CD1c-positive myeloid dendritic cell (primary cell): Measurements from ENCODE around the gene FIZ1.

ENCODE experiments used
- DNase-seq: peaks from one replicate; pipeline ENCODE4 v3.0.0-alpha.2; 2016; ENCODE audit errors: extremely low spot score

The FIZ1 gene

DNA sequence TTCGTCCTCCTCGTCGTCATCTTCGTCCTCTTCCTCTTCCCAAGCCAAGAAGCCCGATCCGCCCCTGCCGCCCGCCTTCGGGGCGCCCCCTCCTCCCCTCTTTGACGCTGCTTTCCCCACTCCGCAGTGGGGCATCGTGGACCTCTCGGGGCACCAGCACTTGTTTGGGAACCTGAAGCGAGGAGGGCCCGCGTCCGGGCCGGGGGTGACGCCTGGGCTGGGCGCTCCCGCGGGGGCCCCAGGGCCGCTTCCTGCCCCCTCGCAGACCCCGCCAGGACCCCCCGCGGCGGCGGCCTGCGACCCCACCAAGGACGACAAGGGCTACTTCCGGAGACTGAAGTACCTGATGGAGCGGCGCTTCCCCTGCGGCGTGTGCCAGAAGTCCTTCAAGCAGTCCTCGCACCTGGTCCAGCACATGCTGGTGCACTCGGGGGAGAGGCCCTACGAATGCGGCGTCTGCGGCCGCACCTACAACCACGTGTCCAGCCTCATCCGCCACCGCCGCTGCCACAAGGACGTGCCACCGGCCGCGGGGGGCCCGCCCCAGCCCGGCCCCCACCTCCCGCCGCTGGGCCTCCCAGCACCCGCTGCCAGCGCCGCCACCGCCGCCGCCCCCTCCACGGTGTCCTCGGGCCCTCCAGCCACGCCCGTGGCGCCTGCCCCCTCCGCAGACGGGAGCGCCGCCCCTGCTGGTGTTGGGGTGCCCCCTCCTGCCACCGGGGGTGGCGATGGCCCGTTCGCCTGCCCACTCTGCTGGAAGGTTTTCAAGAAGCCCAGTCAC, 14.8 kb upstream of the FIZ1 start:
- DNase-seq = no peak

DNA sequence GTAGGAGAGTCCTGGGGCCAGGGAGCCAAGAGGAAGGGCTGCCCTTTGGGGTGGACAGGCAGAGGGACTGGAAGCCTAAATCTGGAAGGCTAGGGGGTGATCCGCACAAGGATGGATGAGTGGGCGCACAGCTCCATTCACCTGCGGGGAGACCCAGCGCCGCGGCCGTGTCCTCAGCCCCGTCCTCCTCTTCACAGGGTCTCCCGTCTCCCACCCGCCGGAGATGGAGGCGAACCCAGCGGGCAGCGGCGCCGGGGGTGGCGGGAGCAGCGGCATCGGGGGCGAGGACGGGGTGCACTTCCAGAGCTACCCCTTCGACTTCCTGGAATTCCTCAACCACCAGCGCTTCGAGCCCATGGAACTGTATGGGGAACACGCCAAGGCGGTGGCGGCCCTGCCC, 14.1 kb upstream of the FIZ1 start:
- DNase-seq = no peak

DNA sequence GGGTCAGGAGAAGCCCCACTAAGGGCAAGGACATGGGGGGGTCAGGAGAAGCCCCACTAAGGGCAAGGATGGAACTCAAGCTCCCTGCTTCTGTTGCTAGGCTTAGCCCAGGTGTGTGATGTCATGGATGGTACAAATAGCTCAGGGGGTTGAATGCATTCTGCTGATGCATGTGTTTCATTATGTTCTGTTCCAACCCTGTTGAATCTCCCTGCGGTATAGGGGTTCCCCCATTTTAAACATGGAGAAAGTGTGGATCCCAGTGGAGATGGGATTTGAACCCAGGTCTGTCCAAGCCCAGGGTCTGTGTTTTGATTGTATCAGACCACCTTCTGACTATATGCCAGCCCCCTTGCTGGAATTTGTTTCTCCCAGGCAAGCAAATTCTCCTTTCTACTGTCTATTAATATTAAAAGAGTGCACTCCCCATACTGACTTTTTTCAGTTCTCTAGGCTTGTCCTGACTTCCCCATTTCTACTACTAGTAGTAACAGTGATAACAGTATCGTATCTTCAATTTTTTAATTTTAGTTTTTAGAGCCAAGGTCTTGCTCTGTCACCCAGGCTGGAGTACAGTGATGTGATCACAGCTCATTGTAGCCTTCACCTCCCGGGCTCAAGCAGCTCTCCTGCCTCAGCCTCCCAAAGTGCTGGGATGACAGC, 12.8 kb upstream of the FIZ1 start:
- peak; percentile 42 for DNase-seq

DNA sequence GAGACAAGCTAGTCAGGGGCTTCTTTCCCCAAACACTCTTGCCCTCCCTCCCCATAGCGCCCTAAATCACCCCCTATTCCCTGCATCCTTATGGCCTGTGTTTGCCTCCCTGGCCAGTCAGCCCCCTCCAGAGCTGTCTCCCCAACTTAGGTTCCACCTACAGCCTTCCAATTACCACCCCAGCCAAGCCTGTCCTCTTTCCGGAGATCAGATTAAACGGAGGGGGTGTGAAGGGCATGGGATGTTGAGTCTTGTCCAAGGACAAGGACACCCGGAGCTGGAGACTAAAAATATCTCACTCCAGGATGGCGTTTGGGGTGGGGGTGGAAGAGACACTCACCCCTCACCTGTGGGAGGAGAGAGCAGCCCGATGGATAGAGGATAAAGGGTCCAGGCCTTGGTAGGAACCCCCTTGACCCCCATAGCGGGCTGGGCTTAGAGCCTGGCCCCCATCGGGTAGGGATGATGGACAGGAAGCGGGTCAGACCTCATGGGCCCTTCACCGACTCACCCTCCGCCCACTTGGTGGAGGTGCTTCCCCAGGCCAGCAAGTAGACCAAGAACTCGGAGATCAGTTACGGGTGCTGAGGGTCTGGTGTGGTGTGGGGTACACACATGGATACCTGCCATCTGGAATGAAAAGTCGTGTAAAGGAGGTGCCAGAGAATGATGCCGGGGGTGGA, 12.1 kb upstream of the FIZ1 start:
- DNase-seq = no peak

DNA sequence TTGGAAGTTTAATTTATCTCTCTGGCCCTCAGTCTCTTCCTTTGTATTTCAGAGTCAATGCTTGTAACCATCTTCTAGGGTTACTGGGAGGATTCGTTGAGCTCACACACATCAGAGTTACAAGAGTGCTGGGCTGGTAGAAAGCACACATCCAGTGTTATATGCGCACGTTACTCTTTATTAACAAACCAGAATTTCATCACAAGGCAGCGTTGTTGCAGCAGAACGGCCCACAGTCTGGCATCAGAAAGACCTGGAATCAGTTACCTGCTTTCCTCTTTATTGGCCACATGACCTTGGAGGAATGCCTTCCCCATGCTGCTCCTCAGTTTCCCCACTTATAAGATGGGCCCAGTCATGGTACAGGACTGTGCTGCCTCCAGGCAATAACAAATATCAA, 10.0 kb upstream of the FIZ1 start:
- no peak for DNase-seq

DNA sequence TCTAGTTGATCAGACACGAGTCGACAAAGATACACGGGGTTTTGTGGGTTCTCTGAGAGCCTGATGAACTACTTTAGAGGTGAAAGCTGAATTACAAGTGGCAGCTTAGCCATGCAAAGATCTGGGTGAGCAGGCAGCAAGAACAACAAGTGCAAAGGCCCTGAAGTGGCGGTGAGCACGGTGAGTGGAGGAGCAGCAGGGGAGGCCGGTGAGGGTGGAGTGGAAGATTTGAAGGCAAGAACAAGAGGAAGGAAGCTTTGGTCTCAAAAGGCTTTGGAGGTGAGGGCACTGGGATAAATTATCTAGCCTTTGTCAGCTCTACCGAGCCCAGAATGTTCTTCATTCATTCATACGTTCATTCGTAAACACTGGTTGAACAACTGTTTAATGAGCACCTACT, 7.5 kb upstream of the FIZ1 start:
- no peak for DNase-seq

DNA sequence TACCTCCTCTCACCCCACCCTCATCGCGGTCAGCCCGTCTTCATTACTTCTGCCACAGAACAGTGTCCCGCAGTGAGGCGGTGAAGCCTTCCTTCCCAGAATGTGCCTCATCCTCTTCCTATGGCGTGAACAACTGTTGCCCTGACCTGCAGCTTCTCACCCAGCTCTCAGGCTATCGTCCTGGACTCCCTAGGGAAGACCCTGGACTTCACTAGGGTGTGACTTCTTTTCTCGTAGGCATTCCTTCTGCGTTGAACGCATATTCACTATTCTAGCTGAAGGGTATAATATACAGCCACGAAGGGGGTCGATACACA, 7.1 kb upstream of the FIZ1 start:
- no peak for DNase-seq

DNA sequence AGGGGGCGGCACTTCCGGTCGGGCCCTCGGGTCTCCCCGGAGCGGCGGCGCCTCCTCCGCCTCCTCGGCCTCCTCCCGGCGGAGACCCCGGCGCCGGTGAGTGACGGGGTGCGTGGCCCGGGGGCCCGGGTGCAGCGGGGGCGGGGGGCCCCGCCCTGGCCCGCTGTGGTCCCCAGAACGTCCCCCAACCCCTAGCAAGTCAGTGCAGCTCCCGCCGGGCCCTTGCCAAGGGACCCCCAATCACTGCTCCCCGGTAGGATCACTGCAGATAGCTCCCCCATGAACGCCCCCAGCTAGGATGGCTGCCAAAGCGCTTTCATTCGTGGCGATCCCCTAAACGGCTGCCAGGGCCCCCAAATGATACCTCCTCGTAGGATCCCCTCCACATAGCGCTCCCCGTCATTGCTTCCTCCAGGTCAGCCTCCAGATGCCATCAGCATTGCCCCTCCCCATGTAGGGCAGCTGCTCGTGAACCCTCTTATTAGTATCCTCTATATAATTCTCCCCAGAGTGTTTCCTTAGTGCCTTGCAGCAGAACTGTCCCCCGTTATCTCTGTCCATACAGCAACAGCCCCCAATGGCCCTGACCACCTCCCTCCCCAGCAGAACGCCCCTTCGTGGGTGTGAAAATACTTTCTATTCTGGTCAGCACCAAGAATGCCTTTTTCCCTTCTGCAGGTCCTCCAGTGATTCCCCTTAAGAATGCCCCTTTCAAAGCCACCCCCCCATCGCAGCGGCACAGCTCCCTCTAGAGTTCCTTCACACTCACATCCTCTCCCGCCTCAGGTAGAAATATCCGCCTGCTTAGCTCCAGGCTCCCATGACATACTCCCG, 6.5 kb upstream of the FIZ1 start, which contains the start of gene ZNF865:
TSS of gene ZNF865 (plus strand) at position 11 of the 834 bp plus-strand sequence. CDS start 7,972 bp downstream, outside the sequence.
- peak; percentile 64 for DNase-seq

DNA sequence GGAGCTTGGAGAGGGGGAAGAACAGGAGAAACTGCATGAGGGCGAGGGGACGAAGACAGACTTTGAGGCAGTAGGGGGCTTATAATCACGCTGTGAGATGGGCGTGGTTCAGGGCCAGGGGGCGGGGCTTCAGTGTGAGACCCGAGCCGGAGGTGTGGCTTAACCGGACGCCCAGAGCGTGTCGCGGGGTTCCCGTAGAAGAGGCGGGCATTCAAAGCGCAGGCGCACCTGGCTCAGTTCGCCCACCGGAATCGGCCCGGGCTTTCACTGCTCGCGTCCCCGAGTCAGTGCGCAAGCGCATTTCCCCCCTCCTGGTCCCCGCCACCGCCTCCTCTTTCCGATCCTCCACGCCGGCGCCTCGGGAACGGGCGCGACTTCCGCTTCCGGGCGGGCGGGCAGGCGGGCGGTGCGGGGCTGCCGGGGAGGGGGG, 5.9 kb upstream of the FIZ1 start:
- DNase-seq = peak; percentile 99

DNA sequence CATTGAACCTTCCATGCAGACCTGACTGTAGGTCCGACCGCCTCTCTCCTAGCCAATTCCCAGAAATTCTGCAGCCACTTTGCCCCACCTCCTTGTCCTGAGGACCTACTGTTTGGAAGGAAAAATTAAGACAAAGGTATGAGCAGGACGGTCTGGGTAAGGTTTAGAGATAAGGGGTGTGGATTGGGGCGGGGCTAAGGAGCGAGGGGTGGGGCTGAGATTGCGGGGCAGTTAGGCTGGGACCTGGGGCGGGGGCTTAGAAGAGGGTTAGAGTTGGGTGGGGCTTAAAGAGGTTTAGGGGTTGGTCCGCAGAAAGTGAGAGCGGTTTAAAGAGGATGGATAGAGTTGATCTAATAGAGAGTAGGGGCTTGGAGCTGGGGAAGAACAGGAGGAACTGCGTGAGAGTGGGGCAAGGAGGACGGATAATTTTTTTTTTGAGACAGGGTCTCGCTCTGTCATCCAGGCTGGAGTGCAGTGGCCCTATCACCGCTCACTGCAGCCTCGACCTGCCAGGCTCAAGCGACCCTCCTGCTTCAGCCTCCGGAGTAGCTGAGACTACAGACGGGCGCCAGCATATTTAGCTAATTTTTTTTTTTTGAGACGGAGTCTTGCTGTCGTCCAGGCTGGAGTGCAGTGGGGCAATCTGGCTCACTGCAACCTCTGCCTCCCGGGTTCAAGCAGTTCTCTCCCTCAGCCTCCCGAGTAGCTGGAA, 4.4 kb upstream of the FIZ1 start:
- DNase-seq = no peak

DNA sequence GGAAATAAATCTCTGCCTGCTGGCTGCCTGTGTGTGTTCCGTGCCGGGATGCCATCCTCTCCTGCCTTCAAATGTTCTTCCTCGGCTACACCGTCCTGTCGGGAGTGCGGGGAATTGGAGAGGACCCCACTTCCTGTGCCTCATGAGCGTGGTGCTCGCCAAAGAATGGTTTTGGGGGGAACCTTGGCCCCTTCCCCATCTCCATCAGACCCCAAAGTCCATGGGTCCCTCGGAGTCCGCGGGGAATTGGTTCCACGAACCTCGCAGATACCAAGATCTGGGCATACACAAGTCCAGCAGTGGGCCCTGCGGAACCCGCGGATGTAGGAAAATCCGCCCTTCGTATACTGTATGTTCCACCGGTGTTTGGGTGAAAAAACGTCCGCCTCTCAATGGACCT, 3.8 kb upstream of the FIZ1 start:
- DNase-seq = no peak

DNA sequence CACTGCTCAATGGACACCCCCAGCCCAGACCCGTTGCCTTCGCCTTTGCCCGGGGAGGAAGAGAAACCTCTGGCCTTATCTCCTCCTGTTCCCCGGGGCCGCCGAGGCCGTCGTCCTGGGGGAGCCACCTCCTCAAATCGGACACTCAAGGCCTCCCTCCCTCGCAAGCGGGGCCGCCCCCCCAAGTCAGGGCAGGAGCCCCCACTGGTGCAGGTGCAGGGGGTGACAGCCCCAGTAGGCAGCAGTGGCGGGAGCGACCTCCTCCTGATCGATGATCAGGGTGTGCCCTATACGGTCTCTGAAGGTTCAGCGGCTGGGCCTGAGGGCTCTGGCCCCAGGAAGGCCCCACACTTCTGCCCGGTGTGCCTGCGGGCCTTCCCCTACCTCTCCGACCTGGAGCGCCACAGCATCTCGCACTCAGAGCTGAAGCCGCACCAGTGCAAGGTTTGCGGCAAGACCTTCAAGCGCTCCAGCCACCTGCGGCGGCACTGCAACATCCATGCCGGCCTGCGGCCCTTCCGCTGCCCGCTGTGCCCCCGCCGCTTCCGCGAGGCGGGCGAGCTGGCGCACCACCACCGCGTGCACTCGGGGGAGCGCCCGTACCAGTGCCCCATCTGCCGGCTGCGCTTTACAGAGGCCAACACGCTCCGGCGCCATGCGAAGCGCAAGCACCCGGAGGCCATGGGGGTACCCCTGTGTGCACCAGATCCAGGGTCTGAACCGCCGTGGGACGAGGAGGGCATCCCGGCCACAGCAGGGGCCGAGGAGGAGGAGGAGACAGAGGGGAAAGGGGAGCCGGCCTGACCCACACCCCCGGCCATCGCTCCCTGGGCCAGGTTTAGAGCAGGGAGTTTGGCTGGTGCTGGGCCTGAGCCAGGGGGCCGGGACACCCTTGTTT, 3.0 kb upstream of the FIZ1 start:
- DNase-seq = no peak

DNA sequence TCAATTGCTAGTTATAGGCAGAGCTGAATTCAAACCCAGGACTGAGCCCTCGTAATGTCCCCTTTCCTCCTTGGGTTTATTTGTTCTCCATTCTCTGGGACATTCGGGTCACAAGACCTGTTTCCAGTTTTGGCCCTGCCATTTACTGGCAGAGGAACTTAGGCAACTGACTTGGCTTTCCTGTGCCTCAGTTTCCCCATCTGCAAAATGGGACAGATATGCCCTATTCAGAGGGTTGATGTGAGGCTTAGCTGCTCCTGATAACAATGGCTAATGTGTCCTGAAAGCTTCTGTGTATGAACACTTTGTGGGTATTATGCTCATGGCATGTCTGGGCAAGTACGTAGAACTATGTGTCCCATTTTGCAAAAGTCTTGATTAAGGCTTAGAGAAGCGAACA, 1.8 kb upstream of the FIZ1 start:
- DNase-seq = no peak

DNA sequence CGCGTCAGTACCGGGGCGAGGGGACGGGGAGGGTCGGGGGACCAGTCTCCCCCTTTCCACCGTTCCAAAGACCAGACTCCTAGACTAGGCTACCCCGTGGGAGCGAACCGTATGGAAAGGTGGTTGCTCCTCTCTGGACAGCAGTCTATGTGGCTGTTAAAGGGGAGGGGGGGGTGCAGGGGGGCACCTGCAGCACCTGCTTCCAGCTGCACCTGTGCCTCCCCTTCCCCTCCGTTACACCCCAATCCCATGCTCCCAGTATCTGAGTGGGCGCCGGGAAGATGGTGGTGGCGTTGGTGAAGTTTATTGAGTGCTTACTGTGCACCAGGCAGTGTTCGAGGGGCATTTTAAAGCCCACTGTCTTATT, 1.3 kb upstream of the FIZ1 start:
- no peak for DNase-seq

DNA sequence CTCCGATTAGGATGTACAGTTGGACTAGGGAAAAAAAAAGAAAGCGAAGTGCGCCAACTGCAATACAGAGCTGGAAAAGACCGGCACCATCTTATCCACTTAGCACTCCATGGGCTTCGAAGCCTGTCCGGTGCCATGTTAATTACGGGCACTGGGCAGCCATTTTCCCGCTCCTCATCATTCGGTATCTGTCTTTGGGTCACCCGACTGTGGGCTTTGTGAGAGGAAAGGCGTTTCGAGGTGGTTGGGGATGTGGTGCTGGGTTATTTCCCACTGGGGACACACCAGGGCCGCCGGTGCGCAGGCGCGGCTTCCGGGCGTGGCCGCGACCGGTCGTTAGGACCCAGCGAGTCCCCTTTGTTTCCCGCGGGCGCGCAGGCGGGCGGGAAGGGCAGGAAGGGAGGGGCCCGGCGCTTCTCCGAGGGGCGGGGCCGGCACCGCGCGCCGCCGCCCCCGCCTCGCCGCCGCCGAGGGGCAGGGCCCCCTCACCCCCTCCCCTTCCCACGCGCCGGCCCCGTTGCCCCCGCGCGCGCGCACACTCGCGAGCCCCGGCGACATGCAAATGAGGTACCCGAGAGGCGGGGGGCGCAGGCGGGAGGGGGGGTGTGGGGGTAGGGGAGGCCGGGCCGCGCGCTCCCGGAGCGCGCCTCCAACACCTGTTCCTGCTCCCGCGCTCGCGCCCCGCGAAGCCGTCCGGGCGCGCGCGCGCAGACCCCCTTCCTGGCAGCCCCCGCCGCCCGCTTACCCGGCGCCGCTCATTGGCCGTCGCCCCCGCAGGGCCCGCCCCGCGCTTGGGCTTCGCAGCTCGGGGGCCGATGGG, 735 bp upstream of the FIZ1 start, which contains the start of gene ZNF524:
TSS of gene ZNF524 (plus strand) at position 447 of the 820 bp plus-strand sequence. CDS start 1,825 bp downstream, outside the sequence.
- DNase-seq = peak; percentile 89

DNA sequence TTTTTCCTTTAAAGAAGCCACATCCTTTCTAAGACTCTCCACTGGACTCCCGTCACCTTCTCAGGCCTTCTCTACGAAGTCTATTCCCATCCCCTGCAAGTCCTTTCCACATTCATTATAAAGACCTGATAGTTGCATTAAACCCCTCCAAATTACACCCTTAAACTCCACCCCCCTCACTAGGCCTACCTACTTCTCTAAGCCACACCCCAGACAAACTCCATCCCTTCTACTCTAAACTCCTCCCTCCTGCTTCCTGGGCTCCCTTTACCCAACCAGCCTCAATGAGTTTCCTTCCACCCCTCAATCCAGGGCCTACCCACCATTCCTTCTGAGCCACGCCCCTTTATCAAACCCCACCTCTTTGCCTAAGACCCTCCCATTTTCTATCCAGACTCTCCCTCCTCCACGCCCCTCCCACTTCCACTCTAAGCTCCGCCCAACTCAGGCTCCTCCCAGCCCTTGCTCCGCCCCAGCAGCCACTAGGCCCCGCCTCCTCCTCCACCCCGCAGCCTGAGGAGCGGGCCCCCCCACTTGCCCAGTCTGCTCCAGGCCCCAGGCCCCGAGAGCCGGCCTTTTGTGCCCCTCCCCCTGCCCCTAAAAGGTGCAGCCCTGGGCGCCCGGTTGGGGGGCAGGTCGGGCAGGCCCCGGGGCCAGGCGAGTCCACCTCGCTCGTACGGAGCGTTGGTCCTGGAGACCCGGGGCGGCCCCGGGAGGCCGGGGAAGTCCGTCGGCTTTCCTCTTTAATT, 424 bp downstream of the FIZ1 start:
- DNase-seq = peak; percentile 96

DNA sequence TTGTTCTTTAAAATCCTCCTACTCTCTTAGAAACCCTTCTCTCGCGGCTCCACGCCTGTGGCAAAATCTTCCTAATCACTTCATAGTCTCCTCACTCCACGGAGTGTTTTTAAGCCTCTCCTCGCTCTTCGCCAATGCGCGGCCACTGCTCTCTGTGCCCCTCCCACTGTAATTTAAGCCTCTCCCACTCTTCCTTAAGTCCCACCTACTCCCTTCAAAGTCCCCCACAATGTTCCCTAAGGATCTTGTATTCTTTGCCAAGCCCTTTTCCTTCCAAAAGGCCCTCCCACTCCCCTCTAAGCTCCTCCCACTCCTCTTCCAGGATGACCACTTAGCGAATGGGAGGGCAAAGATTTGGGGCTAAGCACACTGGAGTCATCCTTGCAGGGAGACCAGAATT, 1.3 kb downstream of the FIZ1 start:
- DNase-seq = no peak

DNA sequence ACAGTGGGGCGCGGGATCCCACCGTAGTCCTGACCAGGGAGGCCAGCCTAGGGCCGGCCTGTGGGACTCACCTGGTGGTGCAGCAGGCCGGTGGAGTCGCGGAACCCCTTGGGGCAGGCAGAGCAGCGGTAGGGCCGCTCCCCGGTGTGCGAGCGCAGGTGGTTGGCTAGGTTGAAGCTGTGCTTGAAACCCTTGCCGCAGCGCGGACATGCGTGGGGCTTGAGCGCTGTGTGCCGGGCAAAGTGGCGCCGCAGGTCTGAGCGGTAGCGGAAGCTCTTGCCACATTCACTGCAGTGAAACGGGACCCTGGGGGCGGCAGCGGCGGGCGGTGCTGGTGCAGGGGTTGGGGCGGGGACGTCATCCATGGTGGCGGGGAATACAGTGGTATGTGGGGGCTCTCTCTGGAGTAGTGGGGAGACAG, 1.8 kb downstream of the FIZ1 start:
- DNase-seq = no peak

DNA sequence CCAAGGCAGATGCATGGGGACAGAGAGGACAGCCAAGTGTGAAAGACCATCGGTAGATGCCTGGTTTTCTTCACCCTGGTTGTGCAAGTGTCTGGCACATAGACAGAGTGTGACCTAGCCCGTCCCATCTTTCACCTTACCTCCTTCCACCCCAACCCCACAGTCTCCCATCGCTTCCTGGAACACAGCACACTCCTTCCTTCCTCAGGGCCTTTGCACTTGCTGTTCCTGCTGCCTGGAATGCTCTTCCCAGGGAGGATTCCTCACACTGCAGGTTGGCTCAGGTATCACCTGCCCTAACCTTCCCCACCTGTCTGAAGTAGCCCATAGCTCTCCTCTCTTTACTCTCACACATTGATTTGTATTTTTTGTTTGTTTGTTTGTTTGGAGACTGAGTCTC, 3.0 kb downstream of the FIZ1 start:
- DNase-seq = no peak
